ENCODE data around the gene ABI1. TPM values are rescaled to one million over a fixed set of nuclear protein-coding genes. Genes with fewer than 3 reads are reported as not detected.

The ABI1 gene
- total RNA-seq, 1 experiment from 2014 or later, result 36.9 TPM

- H3K27ac Mint-ChIP-seq, result no peak overlapping the region
- H3K4ac ChIP-seq (ENCODE audit: low read depth, low read length), result no peak overlapping the region
- H4K8ac ChIP-seq (replicated peaks; ENCODE audit: insufficient read length, low read depth, low read length), result no peak overlapping the region
Observed at GRCh38 chr10:26727005-26727404, 133.8 kb downstream of the ABI1 start.

More at GRCh38 chr10:26727005-26727404, 133.8 kb downstream of the ABI1 start:
- H4K91ac ChIP-seq (ENCODE audit: insufficient read length, low read depth, low read length), result no peak overlapping the region
- Mint-ChIP-seq H3K27me3 (ENCODE audit: low read depth) (no peaks in the 10 kb centered on the region), H3K4me1 (no peaks in the 10 kb centered on the region), H3K36me3 (ENCODE audit: insufficient read depth in 1 of 3, low read depth in 3 of 3) (peaks cover 19 to 76% (median 44%) of the 10 kb centered on the region in 3 experiments; a peak in 6 of 7 replicates), H3K9me3 (no peaks in the 10 kb centered on the region), H3K4me3 (no peak overlapping the region)
- H3K79me2 ChIP-seq (ENCODE audit: insufficient read depth, low read length), result no peaks in the 10 kb centered on the region
- H2AFZ ChIP-seq (ENCODE audit: low read length), result no peak overlapping the region
- no peaks in the 10 kb centered on the region for H3K23me2 ChIP-seq (ENCODE audit: insufficient read length, low read depth, low read length, poor library complexity, severe bottlenecking)
- no peak overlapping the region for H3K14ac ChIP-seq (ENCODE audit: insufficient read depth, low read length)
- no peak for DNase-seq
- no peak overlapping the region for H3K9ac ChIP-seq (ENCODE audit: extremely low read depth, insufficient read length, low read length)
- H3K27me3 ChIP-seq (ENCODE audit: insufficient read depth, low read length), result no peaks in the 10 kb centered on the region
- no peak overlapping the region for H3K4me2 ChIP-seq (ENCODE audit: insufficient read depth, insufficient read length, low read length)
- H3K9me3 ChIP-seq (ENCODE audit: control insufficient read depth, low read depth, low read length), result no peaks in the 10 kb centered on the region
- no peak for TF ChIP-seq CTCF (conservative IDR thresholded peaks at IDR 0.05)
- no peak overlapping the region for H2BK5ac ChIP-seq (ENCODE audit: insufficient read length, low read length)
- H3K4me1 ChIP-seq (ENCODE audit: insufficient read depth, low read length), result no peaks in the 10 kb centered on the region
- WGBS (ENCODE audit: extremely low coverage, insufficient read length, low lambda C conversion rate), result no CpG with 5 or more reads among the region's 1 CpG
- no peak overlapping the region for H2BK20ac ChIP-seq (ENCODE audit: low read depth, low read length, poor library complexity, severe bottlenecking)
- H2AK5ac ChIP-seq (ENCODE audit: insufficient read length, low read length), result no peak overlapping the region
- no peak overlapping the region for H3K18ac ChIP-seq (ENCODE audit: insufficient read length, low read depth, low read length)
- no peak overlapping the region for H3K27ac ChIP-seq (ENCODE audit: insufficient read length, low read depth, low read length)
- H2BK12ac ChIP-seq (ENCODE audit: insufficient read length, low read depth, low read length), result no peak overlapping the region
- H3K23ac ChIP-seq (ENCODE audit: insufficient read length, low read depth, low read length), result no peak overlapping the region
- no peak overlapping the region for H2BK15ac ChIP-seq (ENCODE audit: low read depth, low read length)
- H3K56ac ChIP-seq (ENCODE audit: insufficient read length, low read depth, low read length), result no peak overlapping the region
- H2BK120ac ChIP-seq (ENCODE audit: low read depth, low read length, poor library complexity, severe bottlenecking), result no peak overlapping the region
- no peaks in the 10 kb centered on the region for H3K79me1 ChIP-seq (ENCODE audit: insufficient read depth, low read depth, low read length, poor library complexity, severe bottlenecking)
- H4K5ac ChIP-seq (ENCODE audit: insufficient read length, low read depth, low read length), result no peak overlapping the region
- H4K20me1 ChIP-seq (ENCODE audit: control insufficient read depth, insufficient read depth, insufficient read length), result no peaks in the 10 kb centered on the region
- no peak overlapping the region for H3T11ph ChIP-seq (ENCODE audit: low read length)

Measured in H9 (cell line).